ENCODE results near the gene BUD31. TPM values are rescaled to one million over a fixed set of nuclear protein-coding genes. Genes with fewer than 3 reads are reported as not detected.

Gene BUD31
- total RNA-seq, 1 experiment from 2014 or later, result 96.3 TPM

DNA sequence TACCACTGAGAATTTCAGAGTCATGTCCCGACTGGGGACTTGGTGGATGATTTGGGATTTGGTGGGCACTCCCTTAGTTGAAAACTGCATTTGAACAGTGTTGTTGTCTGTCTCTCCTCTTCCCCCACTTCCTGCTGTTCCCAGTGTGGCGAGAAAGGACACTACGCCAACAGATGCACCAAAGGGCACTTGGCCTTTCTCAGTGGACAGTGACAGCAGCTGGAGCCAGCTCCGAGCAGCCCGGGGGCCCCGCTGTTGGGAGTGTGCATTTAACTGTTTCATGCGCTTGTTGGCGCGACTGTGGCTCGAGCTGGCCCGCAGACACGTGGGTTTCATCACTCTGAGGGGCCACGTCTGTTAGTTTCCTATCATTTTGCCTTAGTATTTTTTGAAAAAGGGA lies 47.5 kb downstream of the BUD31 start:
- DNase-seq (ENCODE audit: low spot score), result no peak
- in situ Hi-C loops (cut with HindIII; ENCODE audit: low sequenced_read_pairs), result no loop called here

DNA sequence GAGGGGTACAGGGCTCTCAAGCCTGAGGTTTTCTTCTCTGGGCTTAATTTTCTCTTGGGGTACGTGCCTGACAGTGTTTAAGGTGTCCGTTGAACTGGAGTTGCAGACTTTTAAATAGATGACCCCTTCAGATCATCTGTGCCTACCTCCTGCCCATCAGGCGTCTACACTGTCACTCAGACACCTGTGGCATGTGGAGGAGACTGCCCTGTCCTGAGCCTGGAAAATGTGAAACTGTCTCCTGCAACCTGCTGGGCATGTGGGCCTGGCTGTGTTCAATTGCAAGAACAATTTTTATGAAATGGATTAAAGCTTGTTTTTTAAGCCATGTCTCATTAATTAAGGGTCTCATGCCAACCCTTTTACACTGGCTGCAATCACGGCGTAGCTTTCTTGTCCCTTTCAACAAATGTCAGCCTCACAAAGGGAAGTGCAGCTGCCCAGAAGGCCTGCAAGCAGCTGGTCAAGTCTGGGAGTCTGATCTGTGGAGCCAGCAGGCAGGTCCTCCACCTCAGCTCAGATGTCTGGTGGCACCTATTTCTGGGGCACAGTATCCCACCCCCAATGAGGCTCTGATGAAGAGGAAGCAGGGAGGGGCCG lies 48.4 kb downstream of the BUD31 start:
- in situ Hi-C loops (cut with HindIII; ENCODE audit: low sequenced_read_pairs), result no loop called here

DNA sequence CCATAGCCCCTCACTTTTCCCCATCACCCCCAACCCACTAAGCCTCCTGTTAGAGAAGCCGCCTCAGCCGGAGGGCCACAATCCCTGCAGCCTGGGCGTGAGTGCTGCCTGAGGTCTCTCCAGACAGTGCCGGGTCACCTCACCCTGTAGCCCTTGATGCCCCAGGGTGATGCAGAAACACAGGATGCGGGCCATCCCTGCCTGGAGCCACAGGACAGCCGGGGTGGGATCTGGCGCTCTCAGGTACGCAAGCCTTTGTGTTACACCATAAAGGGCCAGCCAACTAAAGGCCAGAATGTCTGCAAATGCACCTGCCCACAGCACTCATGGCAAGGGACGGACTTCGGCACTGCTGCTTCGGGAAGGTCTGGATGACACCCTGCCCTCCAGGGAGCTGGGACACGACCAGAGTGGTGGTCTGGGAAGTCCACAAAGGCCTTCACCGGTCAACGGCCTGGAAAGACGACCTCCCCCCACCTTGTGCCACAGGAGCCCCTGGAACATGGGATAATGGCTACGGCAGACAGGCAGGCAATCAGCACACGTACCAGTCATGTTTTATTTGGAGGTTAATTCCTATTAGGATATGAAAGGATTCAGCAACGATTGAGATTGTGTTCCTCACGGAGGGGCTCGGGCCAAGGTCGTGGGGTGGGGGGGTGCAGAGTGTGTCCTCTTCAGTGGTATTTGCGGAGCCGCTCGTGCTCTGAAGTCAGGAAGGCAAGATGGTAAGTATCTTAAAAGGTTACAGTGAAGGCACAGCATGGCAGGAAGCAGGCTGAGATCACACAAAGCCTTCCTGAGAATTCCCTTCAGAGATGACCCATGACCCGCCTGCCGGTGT lies 49.1 kb downstream of the BUD31 start:
- DNase-seq (ENCODE audit: low spot score), result no peak
- in situ Hi-C loops (cut with HindIII; ENCODE audit: low sequenced_read_pairs), result no loop called here

More for the DNA sequence above, 48.4 kb downstream of the BUD31 start:
- DNase-seq (ENCODE audit: low spot score), result no peak

DNA sequence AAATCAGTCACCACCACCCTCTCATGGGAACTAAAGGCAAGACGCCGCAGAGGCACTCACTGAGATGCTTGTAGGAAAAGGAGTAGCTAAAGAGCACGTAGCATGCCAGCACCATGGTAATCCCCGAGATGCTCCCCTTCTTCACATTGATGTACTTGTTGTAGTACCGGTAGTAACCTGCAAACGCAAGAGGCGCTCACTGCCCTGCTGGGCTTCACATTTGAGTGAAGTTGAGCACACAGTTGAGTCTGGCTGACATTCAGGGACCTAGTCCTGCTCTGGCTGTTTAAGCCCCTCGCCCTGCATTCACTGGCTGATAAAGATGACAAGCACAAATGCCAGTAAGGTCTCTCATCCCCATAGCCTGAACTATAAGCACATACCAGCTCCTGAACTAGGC lies 50.3 kb downstream of the BUD31 start:
- DNase-seq (ENCODE audit: low spot score), result no peak
- in situ Hi-C loops (cut with HindIII; ENCODE audit: low sequenced_read_pairs), result no loop called here

DNA sequence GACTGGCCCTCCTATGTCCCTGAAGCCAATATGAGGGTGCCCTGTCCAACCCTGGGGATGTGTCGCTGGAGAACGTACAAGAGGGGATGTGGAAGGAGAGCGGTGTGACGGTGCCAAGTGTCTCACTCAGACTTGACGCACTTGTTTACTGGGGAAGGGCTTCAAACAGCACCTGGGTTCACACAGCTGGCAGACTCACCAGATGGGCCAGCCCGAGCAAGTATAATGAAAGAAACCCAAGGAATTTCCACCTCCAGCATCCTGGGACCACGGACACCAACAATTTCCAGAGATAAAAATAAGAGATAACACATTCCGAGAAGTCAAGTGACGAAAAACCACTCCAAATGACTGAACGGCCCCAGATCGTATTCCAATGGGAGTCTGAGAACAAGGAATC lies 51.9 kb downstream of the BUD31 start:
- DNase-seq (ENCODE audit: low spot score), result no peak
- in situ Hi-C loops (cut with HindIII; ENCODE audit: low sequenced_read_pairs), result no loop called here

DNA sequence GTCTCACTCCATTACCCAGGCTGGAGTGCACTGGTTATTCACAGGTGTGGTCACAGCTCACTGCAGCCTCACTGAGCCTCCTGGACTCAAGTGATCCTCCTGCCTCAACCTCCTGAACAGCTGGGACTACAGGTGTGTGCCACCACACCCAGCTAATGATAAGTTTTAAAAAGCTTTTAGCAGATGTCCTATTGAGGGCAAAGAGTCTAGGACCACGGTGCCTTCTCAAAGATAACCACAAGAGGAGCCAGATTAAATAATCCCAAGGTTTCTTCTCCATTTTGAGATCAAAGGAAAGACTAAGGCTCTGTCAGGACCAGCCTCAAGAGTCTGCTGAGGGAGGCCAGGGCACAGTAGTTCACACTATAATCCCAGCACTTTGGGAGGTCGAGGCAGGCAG lies 52.5 kb downstream of the BUD31 start:
- no peak for DNase-seq (ENCODE audit: low spot score)
- in situ Hi-C loops (cut with HindIII; ENCODE audit: low sequenced_read_pairs), result no loop called here

DNA sequence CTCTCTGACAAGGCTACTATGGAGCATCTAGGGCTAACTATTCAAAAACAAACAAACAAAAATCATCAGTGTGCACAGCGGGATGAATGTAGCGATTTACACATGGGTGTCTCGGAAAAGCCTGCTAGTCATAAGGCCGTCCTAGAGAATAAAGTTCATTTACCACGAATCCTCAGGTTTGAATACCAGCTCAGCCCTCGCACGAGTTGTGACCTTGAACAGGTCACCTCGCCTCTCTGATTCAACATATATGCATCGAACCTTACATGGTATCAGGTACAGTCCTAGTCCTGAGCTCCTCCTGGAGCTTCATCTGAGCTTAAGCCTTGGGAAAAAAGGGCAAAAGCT lies 56.6 kb downstream of the BUD31 start:
- DNase-seq (ENCODE audit: low spot score), result no peak
- in situ Hi-C loops (cut with HindIII; ENCODE audit: low sequenced_read_pairs), result no loop called here

DNA sequence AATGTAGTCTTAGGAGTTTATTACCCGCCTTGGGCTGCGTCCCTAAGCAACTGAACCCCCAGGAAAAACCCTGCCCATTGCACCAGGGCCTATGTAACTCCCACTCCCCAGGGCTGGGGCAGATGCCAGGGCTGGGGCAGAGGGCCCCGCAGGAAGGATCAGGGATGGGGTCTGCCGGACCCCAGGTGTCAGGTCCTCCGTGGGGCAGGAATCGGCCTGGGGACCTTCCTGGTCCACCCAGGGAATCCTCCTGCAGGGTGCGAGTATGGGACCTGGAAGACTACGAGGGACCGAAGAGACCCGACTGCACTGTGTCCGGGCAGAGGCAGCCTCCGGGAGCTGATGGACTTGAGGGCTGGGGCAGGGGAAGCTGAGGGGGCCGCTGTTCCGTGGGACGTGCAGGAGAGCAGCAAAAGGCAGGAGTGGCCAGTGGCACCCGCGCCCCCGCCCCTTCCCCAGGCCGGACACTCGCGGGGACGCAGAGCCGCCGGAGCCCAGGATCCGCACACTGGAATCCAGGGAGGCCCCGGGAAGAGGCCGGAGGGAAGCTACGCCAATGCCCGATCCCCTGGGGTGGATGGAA lies 59.7 kb downstream of the BUD31 start:
- DNase-seq (ENCODE audit: low spot score), result no peak
- in situ Hi-C loops (cut with HindIII; ENCODE audit: low sequenced_read_pairs), result no loop called here

Other genes with a start within 250 kb of the BUD31 start
- gene KPNA7, start 200.9 kb upstream of the BUD31 start, total RNA-seq (2014; rRNA removed; shearing (Covaris generic)), result not detected in 2 replicates
- gene MYH16, start 136.1 kb upstream of the BUD31 start, total RNA-seq (2014; rRNA removed; shearing (Covaris generic)), result not detected in 2 replicates
- gene ARPC1A, start 83.1 kb upstream of the BUD31 start, total RNA-seq (2014; rRNA removed; shearing (Covaris generic)), result 111 and 121 TPM in 2 replicates
- gene ARPC1B, start 34.2 kb upstream of the BUD31 start, total RNA-seq (2014; rRNA removed; shearing (Covaris generic)), result 281 and 284 TPM in 2 replicates
- 169 and 215 TPM in 2 replicates for gene PDAP1, start 372 bp upstream of the BUD31 start, total RNA-seq (2014; rRNA removed; shearing (Covaris generic))
- gene PTCD1, start 29.8 kb downstream of the BUD31 start, total RNA-seq (2014; rRNA removed; shearing (Covaris generic)), result 10.9 and 28.1 TPM in 2 replicates
- gene CPSF4, start 30.0 kb downstream of the BUD31 start, total RNA-seq (2014; rRNA removed; shearing (Covaris generic)), result 57.0 and 59.3 TPM in 2 replicates
- gene ATP5MF, start 57.2 kb downstream of the BUD31 start, total RNA-seq (2014; rRNA removed; shearing (Covaris generic)), result 1,769 and 1,935 TPM in 2 replicates
- 7.8 and 8.9 TPM in 2 replicates for gene ZNF789, start 63.9 kb downstream of the BUD31 start, total RNA-seq (2014; rRNA removed; shearing (Covaris generic))
- gene ZNF394, start 91.3 kb downstream of the BUD31 start, total RNA-seq (2014; rRNA removed; shearing (Covaris generic)), result 20.7 and 21.5 TPM in 2 replicates
- gene ZKSCAN5, start 95.7 kb downstream of the BUD31 start, total RNA-seq (2014; rRNA removed; shearing (Covaris generic)), result 18.6 and 23.1 TPM in 2 replicates
- 2.6 and 5.0 TPM in 2 replicates for gene FAM200A, start 143.1 kb downstream of the BUD31 start, total RNA-seq (2014; rRNA removed; shearing (Covaris generic))
- gene ZNF655, start 149.7 kb downstream of the BUD31 start, total RNA-seq (2014; rRNA removed; shearing (Covaris generic)), result 40.9 and 48.6 TPM in 2 replicates
- 0.12 TPM in 1 of 2 replicates, not detected in the other for gene TMEM225B, start 189.3 kb downstream of the BUD31 start, total RNA-seq (2014; rRNA removed; shearing (Covaris generic))
- 7.6 and 10.6 TPM in 2 replicates for gene ZSCAN25, start 208.0 kb downstream of the BUD31 start, total RNA-seq (2014; rRNA removed; shearing (Covaris generic))

Data from G401 (cell line).